Right hindlimb (tissue), 1 donor: ENCODE results near the gene KCNJ6.
"Not testable (repeated sequence)": the region's sequence is repeated elsewhere in the genome, so short reads cannot be mapped to it uniquely, and the experiment has no call there.

Source experiments
- DNase-seq: peaks from one replicate; pipeline ENCODE4 v3.0.0-alpha.2; 2018

The KCNJ6 gene

GRCh38 chr21:37592496-37592895, 323.8 kb downstream of the KCNJ6 start:
- DNase-seq = no peak

GRCh38 chr21:37591994-37592393, 324.3 kb downstream of the KCNJ6 start:
- not testable (repeated sequence) for DNase-seq

- DNase-seq = not testable (repeated sequence)
Measured at GRCh38 chr21:37590836-37591235, 325.4 kb downstream of the KCNJ6 start.

- DNase-seq = not testable (repeated sequence)
Measured at GRCh38 chr21:37588644-37589043, 327.6 kb downstream of the KCNJ6 start.

GRCh38 chr21:37587635-37588177, 328.6 kb downstream of the KCNJ6 start:
- DNase-seq = no peak

- no peak for DNase-seq
Measured at GRCh38 chr21:37587203-37587602, 329.1 kb downstream of the KCNJ6 start.

- DNase-seq = no peak
Measured at GRCh38 chr21:37582590-37582989, 333.7 kb downstream of the KCNJ6 start.

GRCh38 chr21:37580666-37581065, 335.6 kb downstream of the KCNJ6 start:
- peak; percentile 30 for DNase-seq

GRCh38 chr21:37579356-37579755, 336.9 kb downstream of the KCNJ6 start:
- DNase-seq = no peak

- DNase-seq = no peak
Measured at GRCh38 chr21:37578471-37579126, 337.7 kb downstream of the KCNJ6 start.

GRCh38 chr21:37576929-37577328, 339.3 kb downstream of the KCNJ6 start:
- not testable (repeated sequence) for DNase-seq

GRCh38 chr21:37575580-37575979, 340.7 kb downstream of the KCNJ6 start:
- no peak for DNase-seq

GRCh38 chr21:37574751-37575150, 341.5 kb downstream of the KCNJ6 start:
- no peak for DNase-seq

- no peak for DNase-seq
Measured at GRCh38 chr21:37574316-37574715, 341.9 kb downstream of the KCNJ6 start.

GRCh38 chr21:37571442-37571841, 344.8 kb downstream of the KCNJ6 start:
- DNase-seq = no peak

GRCh38 chr21:37568916-37569315, 347.3 kb downstream of the KCNJ6 start:
- DNase-seq = no peak

- DNase-seq = no peak
Measured at GRCh38 chr21:37568415-37568814, 347.8 kb downstream of the KCNJ6 start.

- no peak for DNase-seq
Measured at GRCh38 chr21:37566790-37567615, 349.3 kb downstream of the KCNJ6 start.

- no peak for DNase-seq
Measured at GRCh38 chr21:37565530-37566223, 350.6 kb downstream of the KCNJ6 start.

- DNase-seq = no peak
Measured at GRCh38 chr21:37564924-37565529, 351.2 kb downstream of the KCNJ6 start.

GRCh38 chr21:37564341-37564923, 351.8 kb downstream of the KCNJ6 start:
- peak; percentile 70 for DNase-seq

GRCh38 chr21:37563641-37564340, 352.5 kb downstream of the KCNJ6 start:
- DNase-seq = peak; percentile 94
